Measurements from ENCODE around the gene PITHD1.

DNA sequence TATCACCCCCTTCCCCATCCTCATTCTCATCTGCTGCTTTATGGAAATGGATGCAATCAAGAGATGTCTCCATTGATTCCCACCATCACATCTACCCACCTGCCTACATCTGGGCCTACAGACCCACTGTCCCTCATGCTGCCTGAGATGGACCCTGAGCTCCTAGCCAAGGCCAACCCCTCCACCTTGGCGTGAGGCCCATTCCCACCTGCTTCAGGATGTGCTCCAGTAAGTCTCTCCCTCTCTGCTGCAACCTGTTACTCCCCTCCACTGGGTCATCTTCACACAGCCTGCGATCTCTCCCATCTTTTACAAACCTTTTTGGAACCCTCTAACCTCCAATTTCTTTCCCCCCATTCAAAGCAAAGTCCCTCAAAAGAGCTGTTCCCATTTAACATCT is 26.8 kb downstream of the PITHD1 start:
- TF ChIP-seq POLR2A (IDR thresholded peaks at IDR 0.05; ENCODE audit: low read depth, low read length) = no peak
- TF ChIP-seq TAF1 (IDR thresholded peaks at IDR 0.05; ENCODE audit: low read depth, low read length) = no peak
- TF ChIP-seq POLR2AphosphoS5 (IDR thresholded peaks at IDR 0.05; ENCODE audit: low read depth, low read length) = no peak
- no peak for TF ChIP-seq SPI1 (IDR thresholded peaks at IDR 0.05; ENCODE audit: low read depth, low read length)
- no peak for TF ChIP-seq PAX5 (IDR thresholded peaks at IDR 0.05; ENCODE audit: insufficient read depth, low read length, severe bottlenecking)
